Right forelimb (tissue), 1 donor: Measurements from ENCODE around the gene HLTF.

Source experiments
- DNase-seq: peaks from one replicate; pipeline ENCODE4 v3.0.0-alpha.2; 2018

The HLTF gene

DNA sequence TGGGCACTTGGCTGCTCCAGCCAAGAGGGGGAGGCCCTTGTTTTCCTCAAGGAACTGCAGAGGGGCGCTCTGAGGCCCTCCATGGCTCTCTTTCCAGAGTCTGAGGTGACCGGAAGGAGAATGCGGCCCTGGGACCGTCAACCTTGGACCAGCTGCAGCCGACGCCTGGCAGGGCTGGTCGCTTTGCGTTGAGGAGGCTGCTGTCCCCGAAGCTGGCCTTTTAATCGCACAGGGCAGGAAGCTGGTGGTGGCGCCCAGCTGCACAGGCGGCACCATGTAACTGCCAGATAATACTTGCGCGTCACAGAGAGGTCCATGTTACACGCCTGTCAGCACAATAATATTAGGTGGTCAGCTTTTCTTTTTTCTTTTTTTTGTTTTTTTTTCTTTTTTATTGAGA lies 875 bp upstream of the HLTF start:
- DNase-seq: no peak

DNA sequence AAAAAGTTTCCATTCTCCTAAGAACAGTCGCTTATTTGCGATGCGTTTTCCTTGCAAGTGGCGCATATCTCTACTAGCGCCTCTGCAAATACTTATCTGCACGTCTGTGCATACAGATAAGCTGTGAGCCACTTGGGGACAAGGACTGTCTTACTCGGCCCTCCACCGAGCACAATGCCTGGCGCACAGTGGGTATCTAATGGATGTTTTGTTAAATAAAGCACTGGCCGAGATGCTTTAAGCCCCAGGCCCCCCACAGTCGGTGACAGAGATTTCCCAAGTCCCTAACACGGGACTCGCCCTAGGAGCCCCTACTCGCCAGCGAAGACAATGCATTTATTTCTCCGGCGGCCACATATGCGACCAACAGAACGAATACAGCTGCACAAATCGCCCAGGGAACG lies 503 bp downstream of the HLTF start:
- DNase-seq: no peak

DNA sequence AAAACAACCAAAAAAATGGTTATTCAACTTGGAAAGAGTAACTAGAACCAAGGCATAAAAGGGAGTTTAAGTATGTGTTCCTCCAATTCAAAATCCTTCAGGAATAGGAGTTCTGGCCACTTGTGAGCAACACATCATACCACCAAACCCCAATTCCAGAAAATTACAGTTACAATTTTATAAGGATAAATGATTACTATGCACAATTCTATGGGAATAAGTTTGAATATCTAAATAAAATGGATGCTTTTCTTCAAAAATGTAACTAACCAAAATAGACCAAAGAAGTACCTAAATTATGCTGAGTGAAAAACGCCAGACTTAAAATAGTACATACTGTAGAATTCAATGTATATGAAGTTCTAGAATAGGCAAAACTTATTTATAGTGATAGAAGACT lies 4.6 kb downstream of the HLTF start:
- no peak for DNase-seq

DNA sequence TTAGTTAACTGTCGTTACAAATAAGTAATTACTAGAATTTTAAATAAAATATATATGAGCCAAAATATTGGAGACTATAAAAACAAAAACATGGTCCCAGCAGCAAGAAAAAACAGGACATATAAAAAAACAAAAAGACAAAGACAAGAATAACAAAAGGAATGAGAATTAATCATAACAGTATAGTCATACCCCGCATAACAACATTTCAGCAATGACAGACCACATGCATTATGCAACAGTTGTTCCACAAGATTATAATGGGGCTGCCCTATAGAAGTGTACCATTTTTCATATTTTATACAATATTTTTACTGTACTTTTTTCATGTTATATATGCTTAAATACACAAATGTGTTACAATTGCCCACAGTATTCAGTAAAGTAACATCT lies 5.6 kb downstream of the HLTF start:
- no peak for DNase-seq

DNA sequence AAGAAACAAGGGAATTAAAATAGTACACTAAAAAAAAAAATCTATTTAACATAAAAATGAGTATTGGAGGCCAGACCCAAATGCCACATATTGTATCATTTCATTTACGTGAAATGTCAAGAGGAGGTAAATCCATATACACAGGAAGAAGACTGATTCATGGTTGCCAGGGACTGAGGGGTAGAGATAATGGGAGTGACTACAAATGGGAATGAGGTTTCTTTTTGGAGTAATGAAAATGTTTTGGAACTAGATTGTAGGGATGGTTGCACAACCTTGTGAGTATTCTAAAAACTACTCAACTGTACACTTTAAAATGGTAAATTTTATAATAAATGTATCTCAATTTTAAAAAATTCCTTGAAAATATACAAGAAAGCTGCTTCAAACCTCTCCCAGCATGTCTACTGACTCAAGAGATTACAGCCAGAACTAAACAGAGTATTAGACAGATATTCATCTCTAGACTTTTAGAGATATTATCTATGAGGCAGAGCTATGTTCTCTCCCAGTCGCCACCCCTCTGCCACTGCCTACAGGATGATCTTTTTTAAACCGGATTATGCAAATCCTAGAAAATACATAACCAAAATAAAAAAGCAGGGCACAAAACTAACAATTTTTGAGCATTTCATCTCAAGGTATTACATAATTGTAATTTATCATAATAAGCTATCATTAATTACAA lies 6.2 kb downstream of the HLTF start:
- DNase-seq: no peak

DNA sequence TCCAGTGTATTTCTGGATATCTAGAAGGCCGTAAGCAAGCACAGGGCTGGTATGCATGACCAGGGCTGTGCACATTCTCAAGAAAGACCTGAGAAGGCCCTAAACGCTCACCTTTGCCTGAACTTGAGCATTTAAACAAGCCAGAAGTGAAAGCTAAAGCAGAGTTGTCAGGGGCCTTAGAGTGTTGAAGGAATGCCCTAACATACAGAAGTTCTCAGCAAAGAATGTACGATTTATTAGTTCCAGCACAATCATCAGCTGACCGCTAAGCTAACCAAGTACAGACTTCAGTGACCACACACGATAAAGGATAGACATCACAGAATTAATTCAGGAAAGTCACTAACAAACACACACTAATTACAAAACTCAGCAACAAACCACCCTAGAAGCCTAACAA lies 8.7 kb downstream of the HLTF start:
- DNase-seq: no peak

DNA sequence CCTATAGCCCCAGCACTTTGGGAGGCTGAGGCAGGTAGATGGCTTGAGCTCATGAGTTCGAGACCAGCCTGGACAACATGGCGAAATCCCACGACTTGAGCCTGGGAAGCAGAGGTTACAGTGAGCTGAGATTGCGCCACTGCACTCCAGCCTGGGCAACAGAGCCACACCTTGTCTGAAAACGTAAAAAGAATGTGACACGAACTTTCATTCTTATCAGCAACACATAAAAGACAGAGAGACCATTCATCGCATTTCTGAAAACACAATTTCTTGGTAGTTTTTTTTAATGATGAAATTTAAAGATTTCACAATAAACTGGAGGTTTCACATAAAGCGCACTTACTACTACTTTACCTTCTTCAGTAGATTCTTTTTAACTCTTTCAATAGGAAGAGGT lies 18.4 kb downstream of the HLTF start:
- no peak for DNase-seq

DNA sequence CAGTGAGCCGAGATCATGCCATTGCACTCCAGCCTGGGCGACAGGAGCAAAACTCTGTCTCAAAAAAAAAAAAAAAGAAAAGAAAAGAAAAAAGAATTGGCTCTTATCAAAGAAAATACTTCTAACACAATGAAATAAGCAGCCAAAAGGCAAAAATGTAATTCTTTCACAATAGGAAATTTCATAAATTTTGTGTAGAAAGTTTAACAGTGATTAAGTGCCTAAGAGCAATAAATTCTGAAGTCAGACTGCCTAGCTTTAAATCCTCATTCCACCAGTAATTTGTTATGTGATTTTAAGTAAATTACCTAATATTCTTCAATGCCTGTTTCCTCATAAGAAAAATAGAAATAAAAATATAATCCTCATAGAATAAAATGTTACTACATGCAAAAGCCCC lies 24.6 kb downstream of the HLTF start:
- no peak for DNase-seq

DNA sequence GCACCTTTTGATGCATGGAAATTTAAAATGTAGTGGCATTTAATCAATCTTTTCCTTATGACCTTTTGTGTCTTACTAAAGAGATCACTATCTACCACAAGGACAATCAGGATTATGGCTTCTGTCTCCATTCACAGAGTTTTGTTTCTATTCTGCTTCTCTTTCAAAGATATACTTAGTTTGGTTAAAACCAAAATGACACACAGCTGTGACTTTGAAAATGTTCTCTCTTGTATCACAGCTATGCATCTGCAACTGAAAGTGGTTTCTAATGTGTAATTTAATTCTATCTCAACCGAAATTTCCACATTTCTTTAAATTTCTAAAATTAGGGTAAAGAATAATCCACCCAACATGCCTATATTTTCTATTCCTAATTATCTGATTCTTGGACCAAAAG lies 27.7 kb downstream of the HLTF start:
- DNase-seq: no peak

DNA sequence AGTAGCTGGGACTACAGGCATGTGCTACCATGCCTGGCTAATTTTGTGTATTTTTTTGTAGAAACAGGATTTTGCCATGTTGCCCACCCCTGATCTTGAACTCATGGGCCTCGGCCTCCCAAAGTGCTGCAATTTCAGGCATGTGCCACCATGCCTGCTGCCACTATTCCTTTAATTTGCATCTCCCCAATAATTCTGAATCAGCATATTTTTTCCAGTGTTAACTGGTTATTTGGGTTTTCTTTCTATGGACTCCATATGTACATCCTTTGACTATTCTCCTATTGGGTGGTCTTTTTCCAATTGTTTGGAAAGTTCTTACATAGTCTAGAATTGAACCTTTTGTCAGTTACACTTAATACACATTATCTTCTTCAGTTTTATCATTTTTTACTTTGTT lies 28.1 kb downstream of the HLTF start:
- no peak for DNase-seq

DNA sequence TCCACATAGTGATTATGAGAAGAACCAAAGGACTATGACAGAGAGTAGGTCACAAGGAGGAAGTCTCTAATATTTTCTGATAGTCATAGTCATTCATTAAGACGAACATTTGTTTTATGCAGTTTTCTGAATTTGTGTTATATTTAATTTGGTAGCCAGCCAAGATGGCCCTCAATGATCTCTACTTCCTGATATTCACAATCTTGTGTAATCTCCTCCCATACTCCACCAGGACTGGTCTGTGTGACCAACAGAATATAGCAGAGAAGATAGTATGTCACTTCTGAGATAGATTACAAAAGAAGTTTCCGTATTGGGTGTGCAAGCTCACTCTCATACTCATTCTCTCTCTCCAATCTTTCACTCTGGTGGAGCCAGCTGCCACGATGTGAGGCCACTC lies 30.8 kb downstream of the HLTF start:
- DNase-seq: no peak

DNA sequence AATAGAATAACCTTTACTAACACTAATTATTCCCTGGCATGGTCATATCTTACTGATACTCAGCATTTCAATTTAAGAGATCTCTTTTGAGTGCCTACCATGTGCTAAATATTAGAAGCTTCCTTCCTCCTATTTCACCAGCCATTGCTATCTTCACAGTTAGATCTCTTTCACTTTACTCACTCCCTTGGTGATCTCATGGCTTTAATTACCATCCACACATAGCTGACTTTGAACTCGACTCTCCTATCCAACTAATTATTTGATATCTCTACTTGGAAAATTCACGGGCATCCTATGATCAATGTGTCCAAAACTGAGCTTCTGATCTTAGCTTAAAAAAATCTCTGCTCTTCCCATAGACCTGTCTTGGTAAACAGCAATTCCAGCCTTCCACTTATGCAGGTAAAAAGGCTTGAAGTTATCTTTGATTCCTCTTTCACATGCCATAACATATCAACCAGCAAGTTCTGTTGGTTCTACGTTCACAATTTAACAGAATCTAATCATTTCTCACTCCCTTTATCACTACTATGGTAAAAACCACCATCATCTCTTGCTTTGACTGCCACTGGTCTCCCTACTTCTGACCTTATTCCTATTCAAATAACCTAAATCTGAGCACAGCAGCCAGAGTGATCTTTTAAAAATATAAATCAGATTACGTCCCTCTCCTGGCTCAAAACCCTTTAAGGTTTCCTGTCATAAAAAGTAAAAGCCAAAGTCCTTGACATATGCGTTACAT lies 41.8 kb downstream of the HLTF start:
- no peak for DNase-seq

DNA sequence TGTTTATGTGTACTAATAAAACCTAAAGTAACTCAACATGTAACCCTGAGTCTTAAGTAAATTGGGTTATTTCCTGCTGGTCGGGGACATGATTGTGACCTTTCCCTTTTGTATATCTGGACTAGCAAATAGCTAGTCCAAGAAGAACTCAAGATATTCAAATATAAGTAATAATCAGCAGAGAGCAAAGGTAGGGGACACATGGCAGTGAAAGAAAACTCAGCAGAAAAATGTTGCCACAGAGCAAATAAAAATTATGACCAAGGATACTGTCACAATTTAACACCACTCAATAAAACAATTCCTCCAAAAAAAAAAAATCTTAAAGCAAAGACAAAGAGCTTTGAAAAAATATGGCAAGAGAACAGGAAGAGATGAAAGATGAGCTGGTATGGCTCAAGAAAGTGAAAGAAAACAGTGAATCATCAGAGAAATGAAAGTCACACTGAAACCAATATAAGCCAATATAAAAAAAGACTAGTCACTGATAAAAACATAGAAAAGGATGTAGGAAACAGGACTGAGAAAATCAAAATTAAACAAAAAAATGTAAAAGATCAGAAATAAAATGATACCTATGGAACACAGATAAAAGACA lies 43.4 kb downstream of the HLTF start:
- DNase-seq: no peak

DNA sequence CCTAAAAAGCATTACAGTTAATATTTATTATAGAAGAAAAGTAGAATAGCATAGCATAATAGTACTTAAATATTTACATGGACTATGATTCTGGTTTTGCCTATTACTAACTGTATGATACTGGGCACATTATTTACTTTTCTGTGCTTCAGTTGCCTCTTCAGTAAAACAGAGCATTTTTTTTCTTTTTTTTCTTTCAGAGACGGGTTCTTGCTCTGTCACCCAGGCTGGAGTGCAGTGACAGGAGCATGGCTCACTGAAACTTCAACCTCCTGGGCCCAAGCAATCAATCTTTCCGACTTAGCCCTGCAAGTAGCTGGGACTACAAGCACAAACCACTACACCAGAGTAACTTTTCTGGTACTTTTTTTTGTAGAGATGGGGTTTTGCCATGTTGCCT lies 48.0 kb downstream of the HLTF start:
- no peak for DNase-seq

DNA sequence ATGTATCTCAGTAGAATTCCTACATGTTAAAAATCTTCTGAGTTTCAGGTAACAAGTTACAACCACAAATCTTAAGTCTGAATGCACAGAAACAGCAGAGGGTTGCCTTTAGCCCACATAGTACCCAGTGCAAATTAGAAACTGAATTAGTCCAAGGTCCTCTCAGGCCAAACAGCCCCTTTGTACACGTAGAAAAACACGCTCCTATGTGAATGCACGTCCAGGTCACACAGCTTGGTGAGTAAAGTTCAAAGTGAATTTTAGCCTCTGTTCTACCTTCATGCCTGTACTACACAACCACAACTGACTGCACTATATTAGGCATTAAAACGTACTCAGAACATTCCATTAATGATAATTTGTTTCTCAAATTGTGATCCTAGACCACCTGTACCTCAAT lies 48.6 kb downstream of the HLTF start:
- no peak for DNase-seq

DNA sequence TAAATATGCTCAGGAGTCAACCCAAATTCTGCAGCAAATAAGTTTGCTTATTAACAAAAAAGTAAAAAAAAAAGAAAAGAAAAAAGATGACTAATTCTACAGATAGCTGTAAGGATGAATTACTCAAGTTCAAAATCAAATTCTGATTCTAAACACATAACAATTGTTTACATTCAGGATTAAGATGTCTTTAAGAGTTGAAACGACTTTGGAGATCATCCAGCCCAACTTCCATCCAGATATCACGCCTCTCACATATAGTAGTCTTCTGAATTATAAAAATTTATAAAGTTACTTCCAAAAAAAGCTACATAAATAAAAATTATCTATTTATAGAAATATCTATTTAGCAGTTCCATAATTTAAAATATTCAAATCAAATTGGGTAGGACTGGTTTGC lies 55.2 kb downstream of the HLTF start:
- no peak for DNase-seq

DNA sequence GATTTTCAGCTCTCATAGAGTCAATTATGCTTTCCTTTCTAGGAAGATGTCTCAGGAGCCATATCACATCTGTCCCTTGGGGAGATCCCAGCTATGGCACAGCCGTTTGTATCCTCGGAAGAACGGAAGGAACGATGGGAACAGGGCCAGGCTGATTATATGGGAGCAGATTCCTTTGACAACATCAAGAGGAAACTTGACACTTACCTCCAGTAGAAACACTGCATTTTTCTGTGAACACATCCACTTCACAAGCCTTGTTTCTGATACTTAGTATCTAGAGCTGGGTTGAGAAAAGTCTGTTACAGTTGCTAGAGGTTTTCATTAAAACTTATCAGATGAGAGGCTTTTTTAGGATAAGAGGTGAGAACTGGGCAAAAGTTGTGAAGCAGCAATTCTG lies 59.6 kb downstream of the HLTF start:
- no peak for DNase-seq

DNA sequence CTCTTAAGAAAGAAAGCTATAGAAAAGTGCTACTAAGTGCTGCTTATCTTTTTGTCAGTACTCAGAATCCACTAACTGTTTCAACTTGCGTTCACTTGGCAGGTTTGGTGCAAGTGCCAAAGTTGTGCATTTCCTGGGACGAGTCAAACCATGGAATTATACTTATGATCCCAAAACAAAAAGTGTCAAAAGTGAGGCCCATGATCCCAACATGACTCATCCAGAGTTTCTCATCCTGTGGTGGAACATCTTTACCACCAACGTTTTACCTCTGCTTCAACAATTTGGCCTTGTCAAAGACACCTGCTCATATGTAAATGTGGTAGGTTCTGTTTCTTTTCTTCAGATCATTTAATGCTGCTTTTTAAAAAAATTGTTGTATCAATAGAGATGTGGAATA lies 62.4 kb downstream of the HLTF start:
- no peak for DNase-seq

DNA sequence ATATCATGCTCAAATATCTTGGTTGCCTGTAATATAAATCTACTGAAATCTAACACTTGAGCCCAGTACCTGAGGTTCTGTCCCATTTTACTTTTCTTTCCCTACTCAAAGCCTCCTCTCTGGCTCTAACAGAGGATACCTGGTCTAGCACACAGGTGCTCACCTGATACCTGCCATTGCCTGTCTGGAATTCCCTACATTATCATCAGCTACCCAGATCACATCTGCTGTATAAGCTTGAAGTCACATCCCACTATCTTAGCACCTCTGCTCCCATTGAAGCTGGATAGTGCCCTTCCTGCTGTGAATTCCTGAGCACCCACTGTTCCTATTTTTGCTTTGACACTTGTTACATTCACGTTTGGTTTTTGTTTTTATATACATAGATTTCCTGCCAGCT lies 64.5 kb downstream of the HLTF start:
- no peak for DNase-seq

DNA sequence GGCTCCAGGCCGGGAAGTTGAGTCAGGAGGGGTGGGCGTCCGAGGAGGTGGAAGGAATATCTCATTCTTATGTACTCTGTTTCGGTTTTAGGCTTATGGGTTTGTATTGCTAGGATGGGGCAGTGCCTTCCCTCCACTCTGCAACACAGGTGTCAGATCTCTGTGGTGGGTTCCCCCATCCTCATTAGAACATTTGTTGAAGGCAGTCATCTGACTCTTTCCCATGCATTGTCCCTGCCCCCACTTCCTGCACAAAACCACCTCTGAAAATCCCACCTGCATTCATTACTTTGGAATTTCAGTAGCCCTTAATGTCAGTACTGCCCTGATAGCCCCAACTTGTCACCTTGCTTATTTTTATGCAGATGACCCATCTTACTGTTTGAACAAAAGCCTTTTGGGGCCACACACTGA lies 65.5 kb downstream of the HLTF start:
- no peak for DNase-seq

DNA sequence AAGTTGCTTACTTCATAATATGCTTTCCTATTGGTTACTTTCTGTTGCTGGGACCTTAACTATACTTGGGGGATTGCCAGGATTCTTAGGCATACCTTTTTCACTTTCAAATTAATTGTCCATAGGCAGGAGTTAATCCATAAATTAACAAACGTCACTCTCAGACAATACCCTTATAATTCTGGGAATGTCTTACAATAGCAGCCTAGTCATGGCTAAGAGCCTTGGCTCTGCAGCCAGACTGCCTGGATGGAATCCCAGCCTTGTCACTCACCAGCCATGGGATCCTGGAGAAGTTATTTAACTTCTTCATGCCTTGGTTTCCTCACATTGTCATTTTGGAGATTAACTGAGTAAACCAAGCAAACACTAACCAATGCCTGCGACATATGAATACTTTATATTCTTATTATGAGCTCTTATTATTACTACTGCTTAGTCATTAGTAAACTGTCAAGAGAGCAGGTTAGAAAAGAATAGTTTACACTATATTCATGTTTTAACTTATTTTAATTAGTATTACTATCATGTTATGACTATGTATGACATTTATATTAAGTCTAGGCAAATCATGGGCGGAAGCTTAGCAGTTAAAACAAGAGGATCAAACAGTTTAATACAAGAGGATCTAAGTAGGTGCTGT lies 66.0 kb downstream of the HLTF start:
- DNase-seq: no peak

DNA sequence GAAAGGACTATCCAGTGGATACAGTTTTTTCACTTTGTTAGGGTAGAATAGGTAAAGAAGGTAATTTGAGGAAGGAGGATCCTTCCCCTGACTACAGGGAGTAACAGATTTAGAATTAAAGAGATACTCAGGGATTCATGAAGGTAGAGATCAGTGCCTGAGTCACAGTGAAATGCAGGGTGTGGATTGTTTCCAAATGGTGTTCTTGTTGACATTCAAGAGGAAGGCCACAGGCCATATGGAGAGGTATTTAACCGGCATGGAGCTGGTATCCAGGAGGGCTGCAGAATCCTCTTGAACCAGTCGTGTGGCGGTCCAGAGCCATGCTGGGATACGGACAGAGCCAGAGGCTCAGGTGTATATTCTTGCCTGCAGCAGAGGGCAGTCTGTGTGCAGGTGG lies 66.8 kb downstream of the HLTF start:
- no peak for DNase-seq

DNA sequence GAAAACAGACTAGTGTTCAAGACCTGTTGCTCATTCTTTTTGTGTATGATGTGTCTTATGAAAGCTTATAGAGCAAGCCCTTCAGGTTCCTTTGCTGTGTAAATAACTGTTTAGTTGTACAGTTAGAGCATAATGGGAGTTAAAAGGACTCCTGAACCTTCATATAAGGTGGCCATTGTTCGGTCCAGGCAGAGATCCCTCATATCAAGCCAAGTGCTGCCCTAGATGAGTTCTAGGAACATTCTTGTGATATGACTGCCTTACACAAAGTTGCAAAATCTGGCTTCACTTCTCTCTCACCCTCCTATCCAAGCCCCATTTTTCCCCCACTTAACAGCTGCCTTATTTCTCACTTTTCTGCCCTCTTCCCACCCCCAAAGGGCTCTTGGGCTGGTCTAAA lies 68.1 kb downstream of the HLTF start:
- no peak for DNase-seq
